GM19328 (cell line): ENCODE data around the gene HSF4.
"Not testable (repeated sequence)": the region's sequence is repeated elsewhere in the genome, so short reads cannot be mapped to it uniquely, and the experiment has no call there.

Source experiments
- ATAC-seq: cut with Tn5 transposase; IDR thresholded peaks from one replicate; pipeline ENCODE4 v1.9.1; 2021; ENCODE audit warnings: mild to moderate bottlenecking, moderate library complexity; ENCODE audit not compliant: unreplicated experiment

Gene HSF4, protein sequence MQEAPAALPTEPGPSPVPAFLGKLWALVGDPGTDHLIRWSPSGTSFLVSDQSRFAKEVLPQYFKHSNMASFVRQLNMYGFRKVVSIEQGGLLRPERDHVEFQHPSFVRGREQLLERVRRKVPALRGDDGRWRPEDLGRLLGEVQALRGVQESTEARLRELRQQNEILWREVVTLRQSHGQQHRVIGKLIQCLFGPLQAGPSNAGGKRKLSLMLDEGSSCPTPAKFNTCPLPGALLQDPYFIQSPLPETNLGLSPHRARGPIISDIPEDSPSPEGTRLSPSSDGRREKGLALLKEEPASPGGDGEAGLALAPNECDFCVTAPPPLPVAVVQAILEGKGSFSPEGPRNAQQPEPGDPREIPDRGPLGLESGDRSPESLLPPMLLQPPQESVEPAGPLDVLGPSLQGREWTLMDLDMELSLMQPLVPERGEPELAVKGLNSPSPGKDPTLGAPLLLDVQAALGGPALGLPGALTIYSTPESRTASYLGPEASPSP

DNA sequence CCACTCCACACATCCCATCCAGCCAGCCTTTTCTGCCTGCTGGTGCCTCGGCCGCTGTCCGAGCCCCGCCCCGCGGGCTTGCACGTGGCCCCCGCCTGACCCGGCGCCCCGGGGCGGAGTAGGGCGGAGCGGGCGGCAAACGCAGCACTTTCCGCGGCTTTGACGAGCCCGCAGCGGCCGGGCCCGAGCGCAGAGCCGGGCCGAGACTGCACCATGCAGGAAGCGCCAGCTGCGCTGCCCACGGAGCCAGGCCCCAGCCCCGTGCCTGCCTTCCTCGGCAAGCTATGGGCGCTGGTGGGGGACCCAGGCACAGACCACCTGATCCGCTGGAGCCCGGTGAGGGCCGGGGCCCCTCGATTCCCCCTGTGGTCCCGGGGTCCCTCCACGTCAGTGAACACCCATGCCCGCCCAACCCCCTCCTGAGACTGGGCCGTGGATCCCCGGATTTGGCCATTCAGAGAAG, at the start of gene HSF4:
HSF4 (plus strand) TSS at position 147 of the 463 bp plus-strand sequence; CDS start at position 214, 67 bp downstream.
- ATAC-seq = no peak

DNA sequence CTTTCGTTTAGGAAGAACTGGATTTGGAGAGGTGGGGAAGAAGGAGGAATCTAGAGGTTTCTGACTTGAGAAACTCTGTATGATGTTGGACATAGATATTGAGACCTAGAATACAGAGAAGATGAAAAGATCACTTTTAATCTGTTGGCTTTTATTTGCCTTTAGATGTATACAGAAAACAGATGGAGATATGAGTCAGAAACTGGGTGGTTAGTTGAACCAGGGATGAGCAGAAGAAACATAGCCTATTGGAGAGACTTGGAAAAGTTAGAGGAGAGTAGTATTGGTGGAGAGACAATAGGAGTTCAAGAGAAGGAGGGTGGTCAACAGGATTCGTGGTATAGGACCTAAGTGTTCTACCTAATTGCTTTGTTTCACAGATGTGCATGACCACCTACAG, 49.8 kb upstream of the HSF4 start:
- no peak for ATAC-seq

DNA sequence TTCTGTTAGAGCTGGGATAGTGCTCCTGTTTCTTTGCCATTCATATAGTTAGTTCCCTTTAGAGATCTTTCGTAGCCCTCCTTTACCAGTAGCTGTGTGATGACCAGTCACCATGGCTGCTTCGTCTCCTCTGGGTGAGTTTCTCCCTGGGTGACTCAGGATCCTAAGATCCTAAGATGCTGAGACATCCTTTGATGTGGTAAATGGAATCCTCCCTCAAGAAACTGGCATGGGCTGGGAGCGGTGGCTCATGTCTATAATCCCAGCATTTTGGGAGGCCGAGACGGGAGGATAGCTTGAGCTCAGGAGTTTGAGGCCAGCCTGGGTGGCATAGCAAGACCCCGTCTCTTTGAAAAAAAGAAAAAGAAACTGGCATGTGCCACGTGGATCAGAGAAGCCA, 48.9 kb upstream of the HSF4 start:
- no peak for ATAC-seq

DNA sequence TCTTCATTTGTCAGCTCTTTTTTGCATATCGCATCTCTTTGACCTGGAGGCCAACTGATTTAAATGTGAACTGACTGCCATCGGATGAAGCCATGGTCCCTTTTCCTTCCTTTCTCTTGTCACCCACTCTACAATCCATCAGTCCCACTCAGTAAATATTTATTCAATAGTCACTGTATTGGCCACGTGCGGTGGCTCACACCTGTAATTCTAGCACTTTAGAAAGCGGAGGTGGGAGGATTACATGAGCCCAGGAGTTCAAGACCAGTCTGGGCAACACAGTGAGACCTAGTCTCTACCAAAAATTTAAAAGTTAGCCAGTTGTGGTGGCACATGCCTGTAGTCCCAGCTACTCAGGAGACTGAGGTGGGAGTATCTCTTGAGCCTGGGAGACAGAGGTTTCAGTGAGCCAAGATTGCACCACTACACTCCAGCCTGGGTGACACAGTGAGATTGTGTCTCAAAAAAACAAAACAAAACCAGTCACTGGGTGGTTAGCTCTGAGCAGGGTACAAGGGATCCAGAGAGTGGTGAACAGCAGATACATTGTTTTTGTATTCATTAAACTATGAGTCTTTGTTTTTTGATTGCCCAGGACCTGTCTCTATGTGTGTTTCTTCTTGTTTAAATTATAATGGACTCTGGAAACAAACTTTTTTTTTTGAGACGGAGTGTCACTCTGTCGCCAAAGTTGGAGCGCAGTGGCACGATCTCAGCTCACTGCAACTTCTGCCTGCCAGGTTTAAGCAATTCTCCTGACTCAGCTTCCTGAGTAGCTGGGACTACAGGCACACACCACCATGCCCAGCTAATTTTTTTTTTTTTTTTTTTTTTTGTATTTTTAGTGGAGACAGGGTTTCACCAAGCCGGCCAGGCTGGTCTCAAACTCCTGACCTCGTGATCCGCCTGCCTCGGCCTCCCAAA, 47.9 kb upstream of the HSF4 start:
- no peak for ATAC-seq

DNA sequence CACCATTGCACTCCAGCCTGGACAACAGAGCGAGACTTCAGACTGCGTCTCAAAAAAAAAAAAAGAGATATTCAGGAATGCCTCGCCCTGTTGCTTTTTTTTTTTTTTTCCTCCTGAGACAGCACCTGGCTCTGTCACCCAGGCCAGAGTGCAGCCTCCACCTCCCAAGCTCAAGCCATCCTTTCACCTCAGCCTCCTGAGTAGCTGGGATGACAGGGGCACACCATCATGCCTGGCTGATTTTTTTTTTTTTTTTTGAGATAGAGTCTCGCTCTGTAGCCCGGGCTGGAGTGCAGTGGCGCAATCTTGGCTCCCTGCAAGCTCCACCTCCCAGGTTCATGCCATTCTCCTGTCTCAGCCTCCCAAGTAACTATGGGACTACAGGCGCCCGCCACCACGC, 46.8 kb upstream of the HSF4 start:
- ATAC-seq = no peak

DNA sequence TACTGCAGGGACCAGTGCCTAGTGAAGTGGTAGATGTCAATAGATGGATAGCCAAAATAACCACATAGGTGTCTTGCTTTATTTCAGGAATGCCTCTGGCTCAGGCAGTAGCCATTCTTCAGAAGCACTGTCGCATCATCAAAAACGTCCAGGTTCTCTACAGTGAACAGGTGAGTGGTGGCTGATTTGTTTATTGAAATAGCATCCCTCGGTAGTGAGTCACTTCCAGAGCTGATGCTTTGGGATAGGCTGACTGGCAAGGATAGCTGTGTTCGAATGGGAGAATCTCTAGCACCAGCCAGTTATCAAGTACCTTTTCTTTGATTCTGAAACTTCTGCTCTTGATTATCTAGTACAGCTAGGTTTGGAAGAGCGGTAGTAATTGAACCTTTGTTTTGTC, 44.5 kb upstream of the HSF4 start:
- no peak for ATAC-seq

DNA sequence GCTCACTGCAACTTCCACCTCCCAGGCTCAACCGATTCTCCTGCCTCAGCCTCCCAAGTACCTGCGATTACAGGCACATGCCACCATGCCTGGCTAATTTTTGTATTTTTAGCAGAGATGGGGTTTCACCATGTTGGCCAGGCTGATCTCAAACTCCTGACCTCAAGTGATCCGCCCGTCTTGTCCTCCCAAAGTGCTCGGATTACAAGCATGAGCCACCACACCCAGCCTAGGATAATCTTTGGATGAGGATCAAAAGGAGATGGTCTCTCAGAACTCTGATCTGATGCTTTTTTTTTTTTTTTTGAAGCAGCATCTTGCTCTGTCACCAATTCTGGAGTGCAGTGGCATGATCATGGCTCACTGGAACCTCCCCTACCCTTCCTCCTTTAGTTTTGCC, 41.7 kb upstream of the HSF4 start:
- ATAC-seq = not testable (repeated sequence)

DNA sequence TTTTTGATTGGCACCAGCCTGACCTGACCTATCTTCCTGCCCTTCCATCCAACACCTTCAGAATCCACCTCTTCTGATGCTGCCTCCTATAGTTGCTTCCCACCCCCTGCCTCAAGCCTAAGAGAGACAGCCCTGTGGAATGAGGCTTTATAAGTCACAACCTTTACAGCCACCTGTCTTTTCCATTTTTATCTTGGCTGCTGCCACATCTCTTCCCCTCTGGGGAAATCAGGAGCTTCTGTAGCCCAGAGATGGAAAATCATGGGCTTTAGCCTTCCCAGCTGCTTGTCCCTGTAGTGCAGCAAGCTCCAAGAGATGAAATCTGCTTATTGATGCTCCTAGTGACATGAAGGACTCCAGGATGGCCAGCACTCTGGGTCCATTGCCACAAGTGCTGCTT, 36.1 kb upstream of the HSF4 start:
- no peak for ATAC-seq

DNA sequence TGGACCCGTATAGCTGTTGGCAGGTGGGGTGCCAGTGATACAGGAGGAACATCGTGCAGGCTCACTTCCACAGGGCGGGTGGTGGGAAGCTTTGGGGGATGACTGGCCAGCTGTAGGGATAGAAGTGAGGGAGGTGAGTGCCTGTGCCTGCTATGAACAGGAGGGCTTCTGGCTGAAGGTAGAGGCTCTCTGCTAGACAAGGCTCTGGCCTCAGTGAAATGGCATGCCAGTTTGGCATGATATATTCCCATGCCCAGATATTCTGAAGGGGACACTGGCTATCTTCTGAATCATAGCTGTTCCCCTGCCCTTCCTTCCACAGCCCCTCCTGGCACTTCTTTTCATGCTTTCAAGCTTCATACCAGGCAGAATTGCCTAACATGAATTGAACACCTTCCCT, 35.7 kb upstream of the HSF4 start:
- no peak for ATAC-seq

DNA sequence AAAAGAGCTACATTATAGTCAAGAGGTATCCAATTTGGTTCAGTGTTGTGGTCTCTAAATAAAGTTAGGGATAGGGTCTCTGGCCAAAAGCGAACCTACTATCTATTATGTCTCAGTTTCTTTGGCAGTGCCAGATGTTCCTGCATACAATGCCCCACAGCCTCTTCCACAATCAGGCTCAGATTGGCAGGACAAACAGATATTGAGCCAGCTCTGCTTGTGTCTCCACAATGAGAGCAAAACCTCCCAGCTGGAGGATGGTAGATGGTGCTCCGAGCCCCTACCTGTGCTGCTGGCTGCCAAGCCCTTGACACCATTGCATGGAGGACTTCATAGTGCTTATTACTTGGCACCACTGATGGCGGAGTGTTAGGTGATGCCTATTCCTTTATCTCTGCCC, 35.1 kb upstream of the HSF4 start:
- ATAC-seq = no peak

DNA sequence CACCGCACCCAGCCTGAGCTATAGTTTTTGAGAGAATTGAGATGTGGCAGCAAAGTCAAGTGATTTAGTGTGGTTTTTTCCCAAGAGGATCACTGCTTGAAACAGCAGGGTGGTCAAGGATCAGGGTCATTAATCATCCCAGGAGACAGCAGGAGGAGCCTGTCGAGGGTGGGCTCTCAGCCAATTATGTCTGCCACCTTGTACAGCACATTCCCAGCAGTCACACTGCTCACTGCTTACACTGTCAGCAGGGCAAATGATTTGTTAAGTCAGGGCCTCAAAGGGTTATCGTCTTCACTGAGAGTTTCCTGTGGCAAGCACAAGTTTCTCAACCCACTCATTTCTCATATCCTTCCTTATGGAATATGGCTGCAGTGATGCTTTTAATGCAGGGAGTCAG, 26.9 kb upstream of the HSF4 start:
- no peak for ATAC-seq

DNA sequence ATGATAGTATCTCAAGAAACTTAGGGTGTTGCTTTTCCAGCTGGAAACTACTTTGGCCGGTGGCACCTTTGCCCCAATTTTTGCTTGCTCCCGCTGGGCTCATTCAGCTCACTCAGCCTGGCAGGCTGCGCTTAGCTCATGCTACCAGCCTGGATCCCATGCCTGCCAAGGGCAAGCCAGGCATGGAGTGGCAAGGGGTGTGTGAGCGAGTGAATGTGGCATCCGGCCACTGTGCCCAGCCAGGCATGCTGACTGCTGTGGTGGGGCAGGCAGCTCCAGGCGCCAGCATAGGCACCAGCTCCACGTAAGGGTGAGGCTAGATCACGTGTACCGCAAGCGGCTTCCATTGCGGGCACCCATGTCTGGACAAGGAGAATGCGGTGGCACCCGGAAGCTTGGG, 23.2 kb upstream of the HSF4 start:
- no peak for ATAC-seq

DNA sequence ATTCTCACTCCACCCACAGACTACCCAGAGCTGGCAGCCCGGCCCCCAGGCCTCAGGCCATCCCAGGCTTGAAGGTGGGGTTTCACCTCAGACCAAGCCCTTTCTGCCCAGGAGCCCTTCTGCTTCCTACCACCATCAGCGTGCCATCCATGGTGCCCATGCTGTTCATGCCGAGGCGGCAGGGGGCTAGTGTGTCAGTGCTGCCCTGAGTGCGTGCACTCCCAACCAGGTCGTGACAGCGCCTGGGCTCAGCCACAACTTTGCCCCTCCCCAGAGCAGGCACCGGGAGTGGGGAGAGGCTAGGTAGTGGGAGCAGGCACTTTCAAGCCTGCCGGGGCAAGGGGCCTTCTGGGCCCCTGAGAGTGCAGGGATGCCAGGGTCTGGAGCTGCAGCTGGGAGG, 22.2 kb upstream of the HSF4 start:
- no peak for ATAC-seq

DNA sequence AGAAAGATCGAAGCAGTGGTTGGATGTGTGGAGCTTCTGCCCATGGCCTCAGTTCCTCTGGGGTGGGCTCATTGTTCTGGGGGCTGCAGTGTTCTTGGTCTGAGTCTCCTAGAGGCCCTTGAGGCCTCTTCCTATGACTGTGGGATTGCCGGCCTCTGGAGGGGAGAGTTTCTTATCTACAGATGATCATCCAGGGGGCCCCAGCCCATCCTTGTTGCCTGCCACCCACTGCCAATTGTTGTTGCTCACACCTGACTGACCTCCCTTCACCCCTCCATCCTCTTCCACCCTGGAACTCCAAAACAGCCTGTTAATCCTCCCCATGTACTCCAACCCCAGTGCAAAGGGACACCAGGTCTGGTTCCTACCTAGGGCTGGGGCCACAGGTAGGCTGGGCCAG, 19.6 kb upstream of the HSF4 start:
- no peak for ATAC-seq

DNA sequence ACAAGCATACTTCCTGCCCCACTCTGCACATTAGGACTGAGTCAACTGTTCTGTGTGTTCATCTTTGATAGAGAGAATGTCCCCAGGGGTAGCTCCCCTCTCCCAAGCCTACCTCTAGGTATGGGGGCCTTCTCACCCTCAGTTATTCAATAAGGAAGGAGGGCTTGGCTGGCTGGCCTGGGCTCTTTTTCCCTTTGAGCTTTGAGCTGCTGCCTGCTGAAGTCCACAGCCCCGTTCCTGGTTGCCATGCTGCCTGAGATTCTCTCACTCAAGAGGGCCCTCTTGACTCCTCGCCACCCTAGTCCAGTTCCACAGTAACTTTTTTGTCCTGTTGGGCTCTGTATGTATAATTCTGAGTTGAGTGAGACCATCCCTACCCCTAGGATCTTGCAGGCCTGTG, 18.8 kb upstream of the HSF4 start:
- ATAC-seq = no peak

DNA sequence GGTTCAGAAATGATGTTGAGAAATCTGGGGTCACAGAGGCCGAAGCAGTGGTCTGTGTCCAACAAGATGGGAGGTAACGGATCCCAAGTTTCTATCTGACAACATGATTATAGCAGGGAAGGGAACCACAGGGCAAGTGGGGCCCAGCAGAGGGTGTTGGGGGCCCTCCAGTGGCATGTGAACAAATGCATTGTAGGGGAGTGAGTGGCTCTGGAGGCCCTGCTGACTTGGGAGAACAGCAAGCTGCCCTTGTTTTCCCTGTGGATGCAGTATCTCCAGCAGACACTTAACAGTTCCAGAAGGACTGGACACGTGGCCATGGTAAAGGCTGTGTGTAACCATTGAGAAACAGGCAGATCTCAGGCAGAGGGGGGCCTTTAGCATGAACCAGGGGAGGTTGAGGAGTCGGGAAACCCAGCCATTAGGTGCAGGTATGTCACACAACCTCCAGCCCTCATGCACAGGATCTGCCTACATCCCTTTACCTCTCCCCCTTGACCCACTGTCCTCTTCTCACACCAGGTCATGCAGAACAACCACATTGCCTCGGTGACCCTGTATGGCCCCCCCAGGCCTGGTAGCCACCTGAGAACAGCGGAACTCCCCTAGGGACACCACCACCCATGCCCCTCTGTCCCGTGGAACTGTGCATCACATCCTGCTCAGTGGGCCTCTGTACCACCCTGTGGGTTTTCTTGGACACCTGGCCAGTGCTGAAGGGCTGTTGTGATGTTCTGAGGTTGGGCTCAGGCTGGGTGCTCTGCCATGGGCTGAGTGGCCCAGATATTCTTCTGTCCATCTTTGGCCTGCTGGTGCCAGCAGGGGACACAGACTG, 17.8 kb upstream of the HSF4 start:
- no peak for ATAC-seq

DNA sequence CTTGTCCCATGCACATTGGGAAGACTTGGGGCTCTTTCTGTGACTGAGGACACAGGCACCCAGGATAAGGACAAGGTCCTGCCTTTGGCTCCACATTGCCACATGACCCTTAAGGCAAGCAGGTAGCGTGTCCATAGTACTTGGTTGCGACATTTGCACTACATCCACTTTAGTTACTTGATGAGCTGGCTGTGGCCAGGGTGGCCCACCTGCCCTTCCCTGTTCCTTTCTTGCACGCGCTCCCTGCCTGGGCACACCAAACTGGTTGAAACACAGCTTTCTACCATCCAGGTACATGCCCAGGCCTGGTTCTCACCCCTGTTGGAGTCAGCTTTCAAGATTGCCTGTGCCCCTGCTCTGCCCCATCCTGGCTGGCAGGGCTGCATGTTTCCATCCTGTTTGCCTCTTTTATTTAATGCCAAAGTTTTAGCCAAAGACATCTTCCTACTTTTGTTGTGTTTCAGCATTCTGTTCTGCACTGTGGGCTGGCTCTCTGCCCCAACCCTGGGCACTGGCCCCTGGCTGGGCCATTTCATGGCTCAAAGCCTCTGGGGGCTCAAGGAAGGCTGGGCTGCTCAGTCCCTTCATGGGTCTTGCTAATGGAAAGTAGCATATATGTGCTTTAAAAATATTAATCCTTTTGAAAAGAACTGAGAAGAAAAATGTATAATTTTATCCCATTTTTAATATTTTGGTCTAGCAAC, 17.0 kb upstream of the HSF4 start:
- no peak for ATAC-seq

DNA sequence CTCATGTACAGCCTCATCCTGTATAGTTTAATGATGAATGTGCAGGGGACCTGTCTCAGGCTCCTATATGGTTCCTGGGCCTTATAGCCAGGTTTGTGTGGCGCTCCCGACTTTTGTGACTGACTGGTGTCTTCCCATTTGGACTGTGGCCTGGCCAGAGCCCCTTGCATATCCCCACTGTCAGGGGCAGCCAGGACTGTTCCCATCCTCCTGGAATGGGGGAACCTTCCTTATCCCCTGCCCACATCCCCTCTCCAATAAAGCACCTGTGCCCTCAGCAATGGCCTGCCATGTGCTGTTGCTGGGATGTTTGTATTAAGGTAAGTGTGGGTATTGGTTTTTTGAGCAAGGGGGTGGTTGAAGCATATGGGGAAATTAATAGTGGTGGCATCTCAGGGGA, 16.3 kb upstream of the HSF4 start:
- ATAC-seq = no peak

DNA sequence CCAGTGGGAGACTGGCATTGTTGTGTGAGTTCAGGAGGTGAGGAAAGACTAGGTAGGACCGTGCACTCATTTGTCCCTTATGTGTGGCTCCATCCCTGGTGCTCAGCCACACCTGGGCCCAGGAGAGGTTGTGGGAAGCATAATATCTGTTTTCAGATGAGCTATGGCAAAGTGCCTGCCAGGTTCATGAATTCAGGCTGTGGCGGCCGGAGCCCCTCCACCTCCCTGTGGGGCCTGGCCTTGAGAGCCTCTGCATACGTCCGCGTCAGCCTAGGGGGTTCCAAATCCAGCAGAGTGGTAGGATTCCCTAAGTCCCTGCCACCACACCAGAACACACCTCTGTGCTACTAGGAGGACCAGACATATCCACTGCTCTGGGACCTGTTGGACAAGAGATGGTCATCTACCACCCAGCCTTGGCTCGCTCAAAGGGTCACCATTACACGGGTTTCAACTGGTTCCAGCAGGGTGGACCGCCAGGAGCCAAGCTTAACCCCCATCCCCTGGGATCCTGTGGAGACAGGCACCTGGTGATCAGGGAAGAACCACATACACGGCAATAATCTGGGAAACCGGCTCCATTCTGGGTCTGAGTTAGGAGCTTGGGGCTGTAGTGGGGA, 15.8 kb upstream of the HSF4 start:
- no peak for ATAC-seq
